Astrocyte of the spinal cord (primary cell): ENCODE results near the gene ZNF655.
A peak's percentile ranks its signal among the peaks of the same experiment; 100 is the strongest.

Experiments used
- DNase-seq: peaks from one replicate; pipeline ENCODE4 v3.0.0; 2011; ENCODE audit warnings: low read depth, low spot score
- H3K4me3 ChIP-seq: 2 replicates; pipeline ENCODE4 v1.5.1; 2011; ENCODE audit warnings: low read depth, mild to moderate bottlenecking, low read length, moderate library complexity
- in situ Hi-C: cut with HindIII; loops from 2 replicates; pipeline ENCODE4 v1.10.0; 2017; ENCODE audit warnings: low sequenced_read_pairs
- TF ChIP-seq, protein P1 (sequence below): IDR thresholded peaks from 2 replicates; pipeline ENCODE4 v1.5.1; 2012; ENCODE audit warnings: low read depth, mild to moderate bottlenecking, low read length, inconsistent platforms

ZNF655 gene

DNA sequence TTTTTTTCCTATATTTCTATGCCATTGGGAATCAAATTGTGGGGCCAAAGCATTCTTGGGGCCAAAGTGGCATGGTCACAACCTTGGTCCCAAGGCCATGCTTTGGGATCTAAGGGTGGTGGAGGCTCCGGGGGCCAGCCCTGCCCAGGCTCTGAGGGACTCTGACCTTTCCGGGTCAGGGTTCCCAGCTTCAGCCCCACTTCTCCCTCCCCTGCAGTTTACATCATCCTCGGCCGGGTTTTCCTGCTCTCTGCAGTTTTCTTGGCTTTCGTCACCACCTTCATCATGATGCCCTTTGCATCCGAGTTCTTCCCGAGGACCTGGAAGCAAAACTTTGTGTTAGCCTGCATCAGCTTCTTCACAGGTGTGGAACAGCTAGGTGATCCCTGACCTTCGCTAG is 48.1 kb downstream of the ZNF655 start:
- TF ChIP-seq, protein P1, sequence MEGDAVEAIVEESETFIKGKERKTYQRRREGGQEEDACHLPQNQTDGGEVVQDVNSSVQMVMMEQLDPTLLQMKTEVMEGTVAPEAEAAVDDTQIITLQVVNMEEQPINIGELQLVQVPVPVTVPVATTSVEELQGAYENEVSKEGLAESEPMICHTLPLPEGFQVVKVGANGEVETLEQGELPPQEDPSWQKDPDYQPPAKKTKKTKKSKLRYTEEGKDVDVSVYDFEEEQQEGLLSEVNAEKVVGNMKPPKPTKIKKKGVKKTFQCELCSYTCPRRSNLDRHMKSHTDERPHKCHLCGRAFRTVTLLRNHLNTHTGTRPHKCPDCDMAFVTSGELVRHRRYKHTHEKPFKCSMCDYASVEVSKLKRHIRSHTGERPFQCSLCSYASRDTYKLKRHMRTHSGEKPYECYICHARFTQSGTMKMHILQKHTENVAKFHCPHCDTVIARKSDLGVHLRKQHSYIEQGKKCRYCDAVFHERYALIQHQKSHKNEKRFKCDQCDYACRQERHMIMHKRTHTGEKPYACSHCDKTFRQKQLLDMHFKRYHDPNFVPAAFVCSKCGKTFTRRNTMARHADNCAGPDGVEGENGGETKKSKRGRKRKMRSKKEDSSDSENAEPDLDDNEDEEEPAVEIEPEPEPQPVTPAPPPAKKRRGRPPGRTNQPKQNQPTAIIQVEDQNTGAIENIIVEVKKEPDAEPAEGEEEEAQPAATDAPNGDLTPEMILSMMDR: no peak
- in situ Hi-C loops: no loop called here
- H3K4me3 ChIP-seq: no peak overlapping the region
- no peak for DNase-seq

DNA sequence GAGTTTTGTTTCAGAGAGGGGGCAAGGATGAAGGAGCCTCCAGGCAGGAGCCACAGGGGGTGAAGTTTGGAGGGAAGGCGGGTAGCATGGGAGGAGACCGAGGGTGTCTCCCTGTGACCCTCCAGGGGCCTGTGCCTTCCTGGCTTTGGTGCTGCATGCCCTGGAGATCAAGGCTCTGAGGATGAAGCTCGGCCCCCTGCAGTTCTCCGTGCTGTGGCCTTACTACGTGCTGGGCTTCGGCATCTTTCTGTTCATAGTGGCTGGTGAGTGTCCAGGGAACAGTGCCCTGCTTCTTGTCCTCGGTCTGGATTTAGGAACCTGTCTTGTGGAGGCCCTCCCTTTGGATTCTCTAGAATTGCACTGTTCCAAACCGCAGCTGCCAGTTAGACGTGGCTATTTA is 49.1 kb downstream of the ZNF655 start:
- TF ChIP-seq, protein P1: no peak
- in situ Hi-C loops: no loop called here
- no peak for DNase-seq
- no peak overlapping the region for H3K4me3 ChIP-seq

DNA sequence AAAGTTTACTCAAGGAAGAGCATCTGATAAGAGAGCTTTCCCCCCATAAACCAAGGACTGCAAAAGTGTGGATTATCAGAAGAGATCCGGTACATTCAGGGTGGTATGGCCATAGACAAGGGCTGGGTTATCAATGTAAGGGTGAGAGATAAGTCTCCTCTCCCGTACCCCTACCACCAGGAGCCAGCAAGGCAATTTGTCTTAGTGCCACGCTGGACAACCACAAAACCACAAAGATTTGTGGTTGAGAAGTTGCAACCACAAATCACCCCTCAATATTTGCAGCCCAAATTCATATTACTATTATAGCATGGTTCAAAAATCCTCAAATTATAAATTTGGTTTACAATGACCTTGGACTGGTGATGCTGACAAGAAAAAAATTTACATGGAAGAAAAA is 56.1 kb downstream of the ZNF655 start:
- TF ChIP-seq, protein P1: no peak
- no peak for DNase-seq
- in situ Hi-C loops: no loop called here

DNA sequence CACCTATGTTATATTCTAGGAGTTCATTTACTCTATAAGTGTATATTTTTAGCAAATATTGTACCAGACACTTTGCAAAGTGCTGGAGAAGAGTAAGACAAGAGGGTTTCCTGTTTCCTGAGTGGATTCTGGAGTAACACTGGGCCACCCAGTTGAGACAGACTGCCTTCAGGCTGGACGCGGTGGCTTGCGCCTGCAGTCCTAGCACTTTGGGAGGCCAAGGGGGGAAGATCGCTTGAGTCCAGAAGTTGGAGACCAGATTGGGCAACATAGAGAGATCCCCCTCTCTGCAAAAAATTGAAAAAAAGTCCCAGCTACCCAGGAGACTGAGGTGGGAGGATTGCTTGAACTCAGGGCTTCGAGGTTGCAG is 57.5 kb downstream of the ZNF655 start:
- in situ Hi-C loops: no loop called here
- peak overlapping the region; percentile 81 for H3K4me3 ChIP-seq
- DNase-seq: no peak
- TF ChIP-seq, protein P1: no peak

More for the DNA sequence above, 56.1 kb downstream of the ZNF655 start:
- H3K4me3 ChIP-seq: no peak overlapping the region

DNA sequence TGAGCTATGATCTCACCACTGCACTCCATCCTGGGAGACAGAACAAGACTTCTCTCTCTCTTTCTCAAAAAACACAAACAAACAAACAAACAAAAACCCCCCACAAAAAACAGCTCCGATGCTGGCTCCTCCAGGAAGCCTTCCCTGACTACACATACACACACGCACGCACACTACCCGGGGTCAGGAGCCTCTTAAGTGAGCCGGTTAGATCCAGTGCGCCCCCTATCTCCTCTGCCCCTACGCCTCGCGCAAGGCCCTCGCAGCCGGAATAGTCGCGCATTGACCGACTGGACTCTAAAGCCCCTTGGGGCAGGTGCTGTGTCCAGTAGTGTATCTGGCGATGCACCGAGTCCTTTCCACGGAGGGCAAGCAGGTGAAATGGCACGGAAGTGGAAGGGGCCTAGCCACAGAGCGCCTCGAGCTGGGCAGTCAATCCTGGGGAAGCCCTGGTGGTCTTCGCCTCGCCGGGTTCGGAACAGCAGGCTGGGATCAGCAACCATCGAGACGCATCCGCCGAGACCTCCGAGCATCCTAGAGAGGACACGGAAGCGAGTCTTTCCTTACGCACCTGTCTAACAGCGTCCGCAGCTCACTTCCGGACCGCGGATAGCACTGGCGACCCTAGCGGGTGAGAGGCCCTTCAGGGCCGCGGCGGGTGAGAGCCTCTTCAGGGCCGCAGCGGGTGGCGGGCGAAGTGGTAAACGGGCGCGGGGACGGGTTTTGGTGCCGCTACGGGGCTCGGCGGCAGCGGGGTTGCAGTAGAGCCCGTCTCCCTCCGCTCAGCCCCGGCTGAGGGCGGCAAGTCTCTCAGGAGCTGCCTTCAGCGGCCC is 58.1 kb downstream of the ZNF655 start, which contains the start of gene ZSCAN25:
ZSCAN25 (plus strand) TSS at position 588 of the 833 bp plus-strand sequence. CDS start 2,661 bp downstream, outside the sequence.
- H3K4me3 ChIP-seq: peak within 1 kb of the TSS; percentile 81
- DNase-seq: peak; percentile 93
- TF ChIP-seq, protein P1: peak; percentile 55
- in situ Hi-C loops: no loop called here

DNA sequence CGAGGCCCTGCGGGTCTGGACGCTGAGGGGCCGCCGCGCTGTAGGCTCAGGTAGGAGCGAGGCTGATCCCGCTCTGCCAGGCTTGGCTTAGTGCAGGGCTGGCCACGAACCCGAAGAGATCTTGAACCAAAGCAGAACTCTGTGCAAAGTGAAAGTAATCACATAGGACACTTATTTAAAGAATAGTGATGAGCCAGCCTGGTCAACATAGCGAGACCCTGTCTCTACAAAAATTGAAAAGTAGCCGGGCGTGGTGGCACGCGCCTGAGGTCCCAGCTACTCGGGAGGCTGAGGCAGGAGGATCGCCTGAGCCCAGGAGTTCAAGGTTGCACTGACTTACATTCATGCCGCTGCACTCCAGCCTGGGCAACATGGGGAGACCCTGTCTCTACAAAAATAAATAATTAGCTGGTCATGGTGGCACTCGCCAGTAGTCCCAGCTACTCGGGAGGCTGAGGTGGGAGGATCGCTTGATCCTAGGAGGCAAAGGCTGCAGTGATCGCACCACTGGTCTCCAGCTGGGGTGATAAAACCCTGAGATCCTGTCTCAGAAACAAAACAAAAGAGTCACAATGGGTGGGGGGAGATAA is 58.8 kb downstream of the ZNF655 start:
- no peak for DNase-seq
- H3K4me3 ChIP-seq: peak overlapping the region; percentile 81
- TF ChIP-seq, protein P1: no peak
- in situ Hi-C loops: no loop called here
